GM04503 (cell line): ENCODE measurements around the gene ATAD3A.
"Not testable (repeated sequence)": the region's sequence is repeated elsewhere in the genome, so short reads cannot be mapped to it uniquely, and the experiment has no call there.

Source experiments
- DNase-seq: peaks from one replicate; pipeline ENCODE4 v3.0.0-alpha.2; 2012; ENCODE audit warnings: low read depth

The ATAD3A gene

DNA sequence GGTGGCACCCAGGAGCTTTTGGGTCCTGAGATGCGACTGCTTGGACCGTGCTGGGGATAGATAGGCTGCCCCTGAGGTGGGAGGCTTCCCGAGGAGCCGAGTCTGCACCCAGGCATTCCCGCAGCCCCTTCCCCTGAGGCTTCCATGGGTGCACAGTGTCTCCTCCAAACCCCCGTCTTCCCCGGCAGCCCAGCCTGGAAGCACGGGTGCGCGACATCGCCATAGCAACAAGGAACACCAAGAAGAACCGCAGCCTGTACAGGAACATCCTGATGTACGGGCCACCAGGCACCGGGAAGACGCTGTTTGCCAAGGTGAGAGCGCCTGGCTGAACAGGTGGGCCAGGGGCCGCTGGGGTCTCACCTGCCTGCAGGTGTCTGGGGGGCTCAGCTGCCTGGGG is 11.7 kb downstream of the ATAD3A start:
- DNase-seq, result not testable (repeated sequence)

DNA sequence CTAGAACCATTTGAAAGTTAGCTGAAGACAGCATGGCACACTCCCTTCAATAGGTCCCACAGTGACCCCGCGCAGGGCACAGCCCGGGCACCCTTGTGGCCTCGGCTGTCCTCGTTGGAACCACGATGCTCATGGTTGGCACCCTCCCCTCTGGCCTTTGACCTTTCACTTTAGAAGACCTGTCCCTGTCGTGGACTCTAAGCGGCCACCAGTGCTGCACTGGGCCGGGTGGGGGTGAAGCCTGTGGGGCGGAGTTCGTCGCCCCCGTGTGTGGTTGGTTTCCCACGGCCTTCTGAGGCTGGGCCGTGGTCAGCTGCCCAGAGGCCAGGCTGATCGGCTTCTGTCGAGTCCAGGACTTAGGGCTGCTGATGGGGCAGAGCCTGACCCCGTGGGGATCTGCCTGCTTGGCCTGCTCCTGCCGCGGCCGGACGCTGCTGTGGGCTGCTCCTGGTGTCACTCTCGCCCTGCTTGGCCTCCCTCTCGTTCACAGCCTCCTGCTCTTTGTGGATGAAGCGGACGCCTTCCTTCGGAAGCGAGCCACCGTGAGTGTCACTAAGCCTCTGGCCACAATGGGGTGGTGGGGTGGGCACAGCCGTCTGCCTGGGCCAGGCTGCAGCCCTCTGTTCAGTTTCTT is 12.9 kb downstream of the ATAD3A start:
- DNase-seq, result not testable (repeated sequence)

DNA sequence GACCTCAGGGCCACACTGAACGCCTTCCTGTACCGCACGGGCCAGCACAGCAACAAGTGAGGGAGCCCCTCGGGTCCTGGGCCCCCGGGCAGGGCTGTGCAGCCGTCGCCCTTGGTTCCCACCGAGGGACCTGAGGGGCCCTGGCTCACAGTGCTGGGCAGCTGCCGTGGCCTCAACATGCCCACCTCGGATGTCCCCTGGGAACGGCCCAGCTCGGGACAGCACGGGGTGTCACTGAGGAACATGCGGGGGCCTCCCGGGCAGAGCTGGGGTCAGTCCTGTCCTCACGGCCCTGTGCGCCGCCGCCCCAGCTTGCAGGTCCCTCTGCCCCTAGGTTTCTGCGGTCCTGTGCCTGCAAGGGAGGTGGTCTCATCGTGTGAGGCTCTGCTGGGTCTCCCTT is 14.5 kb downstream of the ATAD3A start:
- DNase-seq, result not testable (repeated sequence)

- no peak for DNase-seq
Observed at GRCh38 chr1:1527092-1527816, 15.3 kb downstream of the ATAD3A start.

DNA sequence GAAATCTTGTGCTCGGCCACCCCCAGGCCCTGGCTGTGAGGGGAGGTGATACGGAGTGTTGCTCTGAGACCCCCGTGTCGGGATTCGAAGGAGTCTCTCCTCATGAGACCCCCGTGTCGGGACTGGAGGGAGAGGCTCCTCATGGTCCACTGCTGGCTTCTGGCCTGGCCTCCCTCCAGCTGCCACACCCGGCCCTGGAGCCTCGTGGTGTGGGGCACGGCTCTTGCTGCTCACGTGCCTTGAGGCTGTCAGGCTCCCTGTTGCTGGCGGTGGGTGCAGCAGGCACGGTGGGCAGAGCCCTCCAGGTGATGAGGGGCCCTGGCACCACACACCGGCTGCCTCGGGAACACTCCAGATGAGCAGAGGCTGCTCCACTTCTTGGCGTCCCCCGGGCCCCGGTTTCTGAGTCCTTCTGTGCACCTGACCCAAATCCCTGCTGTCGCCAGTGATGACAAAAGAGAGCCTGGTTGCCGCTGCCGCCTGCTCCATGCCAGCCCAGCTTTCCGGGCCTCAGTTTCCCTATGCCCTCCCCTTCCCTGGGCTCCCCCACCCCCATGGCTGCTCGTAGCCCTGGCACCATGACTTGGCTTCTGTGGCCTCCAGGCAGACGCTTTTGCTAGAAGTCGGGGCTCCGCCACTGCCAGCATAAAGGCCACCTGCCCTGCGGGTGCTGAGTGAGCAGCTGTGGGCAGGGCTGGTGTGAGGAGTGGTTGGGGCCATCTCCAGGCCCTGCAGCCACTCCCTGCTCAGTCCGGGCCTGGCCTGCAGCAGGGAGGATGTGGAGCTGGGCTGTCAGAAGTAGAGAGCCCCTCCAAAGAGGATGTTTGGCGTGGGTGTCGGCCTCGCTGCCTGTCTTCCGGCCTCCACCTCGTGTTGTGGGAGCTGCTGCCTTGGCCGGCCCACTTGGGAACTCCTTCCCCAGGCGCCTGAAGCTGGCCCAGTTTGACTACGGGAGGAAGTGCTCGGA is 16.6 kb downstream of the ATAD3A start:
- DNase-seq, result no peak

- no peak for DNase-seq
Observed at GRCh38 chr1:1529321-1529720, 17.4 kb downstream of the ATAD3A start.

DNA sequence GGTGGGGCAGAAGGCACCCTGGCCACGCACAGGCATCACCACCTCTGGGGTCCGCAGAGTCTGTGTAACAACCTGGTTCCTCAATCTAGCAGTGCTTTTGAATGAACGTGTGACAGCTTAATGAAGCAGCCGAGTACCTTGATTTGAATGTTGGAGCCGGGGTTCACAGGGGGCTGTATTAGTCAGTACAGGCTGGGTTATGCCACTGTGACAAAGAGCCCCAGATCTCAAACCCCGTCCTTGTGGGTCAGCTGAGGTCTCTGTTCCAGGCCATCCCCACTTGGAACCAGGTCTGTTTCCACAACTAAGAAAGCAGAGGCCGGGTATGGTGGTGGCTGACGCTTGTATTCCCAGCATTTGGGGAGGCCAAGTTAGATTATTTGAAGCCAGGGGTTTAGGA is 18.0 kb downstream of the ATAD3A start:
- DNase-seq, result no peak

- DNase-seq, result no peak
Observed at GRCh38 chr1:1531947-1532346, 20.0 kb downstream of the ATAD3A start.

DNA sequence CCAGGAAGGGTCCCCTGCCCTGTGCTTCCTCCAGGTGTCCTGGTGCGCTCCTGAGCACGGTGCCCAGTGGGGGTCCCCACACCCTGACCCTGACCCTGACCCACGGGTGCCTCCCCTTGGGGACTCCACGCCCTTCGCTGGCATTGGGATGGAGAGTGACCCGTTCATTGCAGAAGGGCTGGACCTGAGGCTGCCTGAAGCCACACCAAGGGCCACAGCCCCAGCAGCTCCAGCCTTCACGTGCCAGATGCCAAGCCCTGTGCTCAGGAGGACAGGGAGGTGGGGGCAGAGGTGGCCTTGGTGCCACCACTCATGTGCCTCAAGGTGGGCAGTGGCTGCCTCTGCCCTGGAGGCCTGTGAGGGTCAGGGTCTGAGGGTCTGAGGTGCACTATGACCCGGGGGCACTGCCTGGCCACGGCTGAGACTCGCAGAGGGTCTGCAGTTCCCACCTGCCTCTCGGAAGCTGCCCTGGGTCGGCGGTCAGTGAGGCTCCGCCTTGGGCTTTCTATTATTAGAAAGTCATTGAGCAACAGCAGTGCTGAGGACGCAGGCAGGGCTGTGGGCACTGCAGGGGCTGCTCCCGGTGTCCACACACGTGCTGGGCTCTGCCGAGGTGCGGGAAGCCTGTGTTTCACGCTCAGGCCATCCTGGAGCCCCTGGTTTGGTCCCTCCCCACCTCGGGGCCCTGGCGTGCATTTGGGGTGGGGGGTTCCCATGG is 21.4 kb downstream of the ATAD3A start:
- DNase-seq, result not testable (repeated sequence)

DNA sequence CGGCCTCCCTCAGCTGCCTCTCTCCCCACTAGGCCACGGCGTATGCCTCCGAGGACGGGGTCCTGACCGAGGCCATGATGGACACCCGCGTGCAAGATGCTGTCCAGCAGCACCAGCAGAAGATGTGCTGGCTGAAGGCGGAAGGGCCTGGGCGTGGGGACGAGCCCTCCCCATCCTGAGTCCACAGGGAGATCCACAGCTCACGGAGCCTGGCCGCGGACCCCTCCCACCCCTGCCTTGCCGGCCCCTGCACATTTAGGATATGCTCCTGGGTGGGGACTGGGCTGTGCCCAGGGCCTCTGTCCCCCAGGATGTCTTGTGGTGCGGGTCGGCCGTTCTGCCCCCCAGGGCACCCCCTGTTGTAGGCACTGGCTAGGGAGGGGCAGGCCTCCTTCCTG is 21.9 kb downstream of the ATAD3A start:
- not testable (repeated sequence) for DNase-seq

DNA sequence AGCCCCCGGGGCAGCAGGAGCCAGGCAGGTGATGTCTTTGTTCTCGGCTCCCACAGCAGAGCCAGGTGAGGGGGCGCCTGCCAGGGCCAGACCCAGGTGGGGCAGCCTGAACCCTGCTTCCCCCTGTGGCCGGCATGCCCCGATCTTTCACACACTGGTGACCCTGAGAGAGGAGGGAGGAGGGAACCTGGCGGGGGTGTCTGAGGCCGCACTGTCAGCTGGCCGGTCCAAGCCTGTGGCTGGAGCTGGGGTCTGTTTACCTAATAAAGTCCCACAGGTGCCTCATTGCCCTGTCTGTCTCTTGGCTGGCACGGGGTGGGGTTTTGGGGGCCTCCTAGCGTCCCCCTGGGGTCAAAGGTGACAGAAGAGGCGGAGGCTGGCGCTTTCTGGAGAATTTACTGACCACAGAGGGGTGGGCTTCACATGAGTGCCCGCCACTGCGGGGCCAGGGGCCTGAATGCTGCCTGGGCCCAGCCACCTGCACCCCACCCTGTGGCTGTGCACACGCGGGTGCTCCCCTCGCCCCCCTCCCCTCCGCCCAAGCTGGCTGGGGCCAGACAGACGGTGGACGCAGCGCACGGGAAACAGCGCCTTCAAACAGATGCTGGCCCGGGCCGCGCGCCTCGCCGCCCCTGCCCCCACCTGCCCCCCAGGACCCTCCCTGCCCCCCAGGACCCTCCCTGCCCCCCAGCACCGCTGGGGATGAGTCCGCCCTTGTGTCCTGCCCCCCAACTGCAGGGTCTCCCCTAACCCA is 22.6 kb downstream of the ATAD3A start:
- DNase-seq, result no peak

DNA sequence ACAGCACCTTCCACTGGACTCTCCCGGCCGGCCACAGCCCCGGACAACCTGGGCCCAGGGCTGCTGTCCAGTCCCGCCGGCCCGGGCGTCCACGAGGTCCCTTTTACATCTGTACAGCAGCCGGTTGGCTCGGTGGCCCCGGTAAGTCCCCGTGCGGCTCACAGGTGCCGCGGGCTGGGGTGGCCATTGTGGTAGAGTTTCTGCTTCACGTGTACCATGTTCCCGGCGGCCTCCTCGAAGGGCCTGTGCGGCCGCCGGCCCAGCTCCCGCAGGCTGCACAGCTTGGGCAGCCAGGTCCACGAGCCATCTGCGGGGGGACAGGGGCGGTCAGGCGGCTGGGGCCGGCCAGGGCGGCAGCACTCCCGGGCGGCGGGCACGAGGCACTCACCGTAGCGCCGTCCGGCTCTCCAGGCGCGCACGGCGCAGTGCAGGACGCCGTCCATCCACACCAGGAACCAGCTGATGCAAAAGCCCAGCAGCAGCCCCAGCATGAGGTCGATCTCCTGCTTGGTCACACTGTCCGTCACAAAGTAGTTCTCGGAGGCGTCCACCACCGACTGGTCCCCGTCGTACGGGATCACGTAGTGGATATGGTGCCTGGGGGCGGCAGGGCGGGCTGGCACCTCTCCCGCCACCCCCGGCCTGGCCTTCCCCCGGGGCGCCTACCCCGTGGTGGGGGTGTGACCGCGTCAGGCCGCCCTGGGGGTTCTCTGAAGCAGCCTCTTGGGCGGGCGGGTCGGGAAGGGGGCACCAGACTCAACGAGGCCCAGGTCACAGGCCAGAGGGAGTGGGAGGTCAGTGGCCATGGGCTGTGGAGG is 23.4 kb downstream of the ATAD3A start:
- no peak for DNase-seq

DNA sequence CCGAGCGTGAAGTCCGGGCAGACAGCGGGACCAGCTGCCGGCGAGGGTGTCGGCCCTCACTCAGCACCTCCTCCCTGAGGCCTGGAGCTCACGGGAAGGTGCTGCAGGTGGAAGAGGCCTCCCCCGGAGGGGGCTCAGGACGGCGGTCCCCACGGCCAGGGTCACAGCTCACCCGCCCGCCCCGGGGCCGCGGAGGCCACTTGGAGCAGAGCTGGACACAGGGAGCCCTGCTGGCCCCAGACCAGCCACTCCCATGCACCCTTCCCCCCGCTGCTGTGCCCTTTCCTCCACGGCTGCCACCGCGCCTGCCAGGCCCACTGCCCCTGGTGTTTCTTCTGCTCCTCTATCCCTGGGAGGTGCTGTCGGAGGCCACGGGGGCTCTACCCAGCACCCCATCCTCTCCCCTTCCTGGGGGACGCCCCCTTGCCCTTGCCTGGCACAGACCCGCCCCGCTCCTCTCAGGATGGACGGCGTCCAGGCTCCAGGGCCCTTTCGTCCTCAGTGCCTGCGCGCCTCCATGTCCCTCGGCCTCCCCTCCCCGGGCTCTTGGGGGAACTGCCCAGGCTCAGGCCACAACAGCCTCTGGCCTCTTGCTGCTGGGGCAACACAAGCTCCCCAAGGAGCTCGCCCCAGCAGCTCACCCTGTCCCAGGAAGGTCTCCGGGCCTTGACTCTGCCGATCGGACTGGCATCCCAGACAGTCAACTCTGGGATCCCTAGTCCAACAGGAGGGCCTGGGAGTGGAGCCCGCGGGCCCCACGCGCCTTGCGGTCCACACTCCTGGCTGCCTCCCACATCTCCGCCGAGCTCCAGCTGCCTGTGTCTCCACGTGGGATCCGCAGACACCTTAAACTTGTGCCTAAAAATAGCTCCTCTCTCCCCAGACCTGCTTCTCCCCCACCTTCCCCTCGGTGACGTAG is 24.3 kb downstream of the ATAD3A start:
- no peak for DNase-seq

GRCh38 chr1:1536938-1537546 is 25.1 kb downstream of the ATAD3A start:
- no peak for DNase-seq

GRCh38 chr1:1537626-1538250 is 25.8 kb downstream of the ATAD3A start:
- no peak for DNase-seq

- DNase-seq, result no peak
Observed at GRCh38 chr1:1538334-1538733, 26.4 kb downstream of the ATAD3A start.

- no peak for DNase-seq
Observed at GRCh38 chr1:1538989-1539309, 27.0 kb downstream of the ATAD3A start.

- DNase-seq, result no peak
Observed at GRCh38 chr1:1539310-1540089, 27.5 kb downstream of the ATAD3A start.
